Stimulated activated effector memory CD8-positive, alpha-beta T cell treated with anti-CD3 and anti-CD28 coated beads, Interleukin-12 subunit alpha, Interleukin-12 subunit beta, amount 100 ng/mL, for 72 hours (primary cell): ENCODE results near the gene FAM43A.

Source experiments
- ATAC-seq: fragments of 150-1000 bp; cut with Tn5 transposase; 2 replicates; pipeline ENCODE4 v1.10.0; 2021
- DNase-seq, 2 donors: peaks; one replicate each; pipeline ENCODE4 v3.0.0; 2021 to 2022; ENCODE audit warnings: low spot score in 2 of 2
- H3K27ac Mint-ChIP-seq: one replicate; pipeline ENCODE4 v1.8.0; 2022; ENCODE audit warnings: mild to moderate bottlenecking, mixed read lengths
- H3K36me3 Mint-ChIP-seq: one replicate; pipeline ENCODE4 v1.8.0; 2022; ENCODE audit warnings: mild to moderate bottlenecking, mixed read lengths
- H3K4me1 Mint-ChIP-seq: one replicate; pipeline ENCODE4 v1.8.0; 2022; ENCODE audit warnings: mixed read lengths
- H3K4me3 Mint-ChIP-seq: one replicate; pipeline ENCODE4 v1.8.0; 2022; ENCODE audit warnings: mild to moderate bottlenecking, mixed read lengths
- H3K9me3 Mint-ChIP-seq: one replicate; pipeline ENCODE4 v1.8.0; 2022; ENCODE audit warnings: mixed read lengths

FAM43A gene

DNA sequence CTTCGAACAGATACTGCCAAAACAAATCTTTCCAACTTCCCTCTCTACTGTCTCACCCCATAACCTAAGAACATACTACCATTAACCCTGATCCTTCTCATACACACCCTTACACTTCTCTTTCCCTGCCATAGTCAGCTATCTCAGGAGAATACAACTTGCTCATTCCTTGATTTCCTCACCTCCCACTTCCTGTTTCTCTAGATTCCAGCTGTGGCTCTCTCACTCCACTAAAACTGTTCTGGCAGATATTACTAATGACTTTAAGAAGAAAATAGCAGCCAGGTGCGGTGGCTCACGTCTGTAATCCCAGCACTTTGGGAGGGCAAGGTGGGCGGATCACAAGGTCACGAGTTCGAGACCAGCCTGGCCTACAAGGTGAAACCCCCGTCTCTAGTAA, 18.3 kb upstream of the FAM43A start:
- H3K4me1 Mint-ChIP-seq, result peaks cover 30% of the 10 kb centered on the region
- no peak for ATAC-seq
- H3K27ac Mint-ChIP-seq, result no peak overlapping the region
- peaks cover 89% of the 10 kb centered on the region for H3K36me3 Mint-ChIP-seq
- H3K9me3 Mint-ChIP-seq, result no peaks in the 10 kb centered on the region
- H3K4me3 Mint-ChIP-seq, result no peak overlapping the region
- DNase-seq, result no peak

DNA sequence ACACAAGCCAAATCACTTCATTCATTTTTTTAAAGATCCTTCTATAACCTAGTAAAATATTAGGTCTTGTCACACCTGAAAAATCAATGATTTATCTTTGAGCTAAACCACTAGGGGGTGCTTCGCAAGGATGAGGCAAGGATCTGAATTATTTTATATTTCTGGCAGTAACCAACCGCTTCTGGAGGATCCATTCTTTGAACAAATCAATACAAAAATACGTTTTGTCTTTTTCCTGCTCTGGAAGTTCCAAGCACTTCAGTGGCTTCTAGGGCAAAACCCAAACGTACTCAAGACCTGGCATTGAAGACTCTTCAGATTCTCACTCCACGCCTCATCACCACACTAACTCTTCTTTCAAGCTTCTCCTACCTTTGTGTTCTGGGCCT, 14.2 kb upstream of the FAM43A start:
- DNase-seq (no peak), ATAC-seq (no peak)
- H3K9me3 Mint-ChIP-seq, result no peaks in the 10 kb centered on the region
- H3K4me1 Mint-ChIP-seq, result peaks cover 59% of the 10 kb centered on the region
- H3K4me3 Mint-ChIP-seq, result peak overlapping the region; percentile 97
- H3K27ac Mint-ChIP-seq, result peak overlapping the region; percentile 99
- H3K36me3 Mint-ChIP-seq, result peaks cover 53% of the 10 kb centered on the region

DNA sequence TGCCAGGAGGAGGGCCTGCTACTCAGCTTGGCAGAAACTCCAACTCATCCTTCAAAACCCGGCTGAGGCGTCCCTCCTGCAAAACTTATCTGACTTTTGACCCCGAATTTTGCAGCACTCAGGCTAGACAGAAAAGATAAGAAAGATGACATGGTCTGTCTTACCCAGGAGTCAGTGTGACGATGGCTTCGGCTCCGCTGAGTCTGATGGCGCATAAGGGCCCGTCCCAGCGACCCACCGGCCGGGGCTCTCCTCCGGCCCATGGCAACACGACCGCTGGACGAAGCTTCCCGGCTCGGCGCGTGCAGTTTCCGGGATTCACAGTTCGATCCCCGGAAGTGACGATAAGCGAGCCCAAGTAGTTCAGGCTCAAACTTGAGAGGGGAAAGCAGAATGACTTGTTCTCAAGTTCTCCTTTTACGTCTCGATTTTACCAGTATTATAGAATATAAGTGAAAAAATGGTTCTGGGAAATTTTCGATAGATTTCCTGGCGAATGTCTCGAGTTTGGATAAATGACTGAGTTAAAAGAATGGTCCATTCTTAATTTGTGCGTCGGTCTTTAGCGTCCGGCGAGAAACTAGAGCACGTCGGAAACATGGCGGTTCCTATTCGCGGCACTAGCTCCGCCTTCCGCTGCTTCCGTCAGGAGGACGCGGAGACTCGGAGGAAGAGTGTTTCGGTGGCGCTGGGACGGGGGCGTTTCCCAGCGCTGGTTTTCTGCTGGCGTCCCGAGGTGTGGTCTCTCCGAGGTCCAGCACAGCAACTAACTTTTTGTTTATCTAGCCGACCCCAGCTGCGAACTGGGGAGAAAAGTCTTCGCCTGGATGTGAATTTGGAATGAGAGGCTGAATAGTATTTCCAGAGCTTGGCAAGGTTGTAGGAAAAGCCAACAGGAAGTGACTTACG, 13.5 kb upstream of the FAM43A start, which contains the start of gene LSG1:
Gene LSG1, minus strand, starts transcription at position 292 of the 909 bp plus-strand sequence. Its CDS starts 29 bp downstream, at position 263.
- peak within 1 kb of the TSS; percentile 99 for H3K27ac Mint-ChIP-seq
- ATAC-seq (peak; percentile 87), DNase-seq (peak; percentile 69 to 91)
- no peaks in the 10 kb centered on the region for H3K9me3 Mint-ChIP-seq
- H3K36me3 Mint-ChIP-seq, result peaks cover 47% of the 10 kb centered on the region
- peak within 1 kb of the TSS; percentile 97 for H3K4me3 Mint-ChIP-seq
- peaks cover 61% of the 10 kb centered on the region for H3K4me1 Mint-ChIP-seq

DNA sequence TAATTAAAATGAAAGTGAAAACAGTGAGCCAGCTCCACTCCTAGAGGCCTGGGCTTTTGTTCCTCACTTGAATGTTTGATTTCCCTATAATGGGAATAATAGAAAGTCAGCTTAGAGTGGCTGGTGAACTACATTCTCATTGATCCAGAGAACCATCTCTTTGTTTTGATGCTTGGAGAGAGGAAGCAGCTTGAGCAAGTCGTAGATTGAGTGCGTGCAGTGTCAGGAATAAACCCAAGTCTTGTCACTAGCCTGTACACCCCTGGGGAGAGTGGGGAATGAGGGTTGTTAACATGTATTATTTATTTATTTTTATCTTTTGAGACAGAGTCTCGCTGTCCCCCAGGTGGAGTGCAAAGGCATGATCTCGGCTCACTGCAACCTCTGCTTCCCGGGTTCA, 12.8 kb upstream of the FAM43A start:
- DNase-seq (no peak), ATAC-seq (no peak)
- Mint-ChIP-seq H3K27ac (peak overlapping the region; percentile 99), H3K4me3 (peak overlapping the region; percentile 97), H3K36me3 (peaks cover 40% of the 10 kb centered on the region), H3K4me1 (peaks cover 56% of the 10 kb centered on the region), H3K9me3 (no peaks in the 10 kb centered on the region)

DNA sequence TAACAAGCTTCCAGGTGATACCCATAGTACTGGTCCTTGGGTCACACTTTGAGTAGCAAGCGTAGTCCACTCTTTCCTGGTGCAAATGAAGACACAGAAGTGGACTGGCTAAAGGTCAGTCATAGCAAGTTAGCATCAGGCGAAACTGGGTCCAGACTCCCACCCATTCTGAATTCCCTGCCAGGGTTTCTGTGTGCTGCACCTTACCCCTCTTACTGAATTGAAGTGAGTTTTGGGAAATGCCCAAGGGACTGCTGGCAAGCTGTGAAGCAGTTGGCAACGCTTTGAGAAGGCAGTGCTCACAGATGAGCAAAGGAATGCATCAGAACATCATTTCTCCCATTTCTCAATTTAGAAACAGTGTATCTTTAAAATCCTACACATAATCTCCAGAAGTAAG, 11.9 kb upstream of the FAM43A start:
- H3K9me3 Mint-ChIP-seq, result no peaks in the 10 kb centered on the region
- peak overlapping the region; percentile 97 for H3K4me3 Mint-ChIP-seq
- DNase-seq (no peak), ATAC-seq (no peak)
- H3K4me1 Mint-ChIP-seq, result peaks cover 56% of the 10 kb centered on the region
- no peak overlapping the region for H3K27ac Mint-ChIP-seq
- peaks cover 31% of the 10 kb centered on the region for H3K36me3 Mint-ChIP-seq

DNA sequence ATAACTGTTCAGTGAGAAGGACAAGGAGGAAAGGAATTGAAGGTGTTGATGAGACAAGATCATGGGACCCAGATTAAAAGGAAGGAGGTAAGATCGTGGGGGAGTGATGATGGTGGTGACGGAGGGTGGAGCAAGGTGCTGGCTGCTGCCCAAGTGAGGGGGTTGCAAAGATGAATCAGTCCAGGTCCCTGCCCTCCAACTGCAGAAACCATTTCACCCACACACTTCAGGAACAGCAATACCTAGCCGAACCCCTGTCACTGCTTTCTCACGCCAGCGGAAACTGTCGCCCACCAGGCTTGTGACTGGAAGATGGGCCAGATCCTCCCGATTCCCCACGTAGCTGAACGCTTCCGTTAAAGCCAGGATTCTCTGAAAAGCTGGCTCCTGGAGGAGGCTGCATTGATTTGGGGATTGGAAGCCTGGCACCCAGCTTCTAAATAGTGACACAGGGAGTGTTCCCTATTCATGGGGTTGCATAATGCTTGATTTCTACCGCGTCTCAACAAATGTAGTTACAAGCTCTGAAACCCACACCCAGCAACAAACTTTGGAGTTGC, 10.5 kb upstream of the FAM43A start:
- peaks cover 48% of the 10 kb centered on the region for H3K4me1 Mint-ChIP-seq
- H3K36me3 Mint-ChIP-seq, result peaks cover 18% of the 10 kb centered on the region
- ATAC-seq (peak; percentile 81), DNase-seq (peak in 1 of 2 donors; percentile 78)
- H3K9me3 Mint-ChIP-seq, result no peaks in the 10 kb centered on the region
- H3K27ac Mint-ChIP-seq, result peak overlapping the region; percentile 66
- H3K4me3 Mint-ChIP-seq, result peak overlapping the region; percentile 97

DNA sequence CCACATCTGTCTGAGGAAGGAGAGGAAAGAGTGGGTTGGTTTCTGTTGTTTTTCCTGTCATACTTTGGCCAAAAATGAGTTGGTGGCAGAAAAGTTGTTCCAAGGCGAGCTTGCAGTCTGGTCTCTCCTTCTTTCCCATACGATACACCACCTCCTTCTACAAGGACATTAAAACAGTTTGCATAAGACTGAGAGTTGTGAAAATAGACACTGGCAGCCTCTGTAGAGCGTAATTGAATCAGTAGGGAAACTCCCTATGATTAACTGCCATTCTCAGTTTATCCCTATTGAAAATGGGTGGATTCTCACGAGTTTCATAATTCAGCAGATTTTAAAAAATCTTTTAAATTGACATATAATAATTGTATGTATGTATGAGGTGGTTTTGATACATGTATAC, 10.0 kb upstream of the FAM43A start:
- Mint-ChIP-seq H3K4me3 (peak overlapping the region; percentile 97), H3K9me3 (no peaks in the 10 kb centered on the region), H3K36me3 (peaks cover 13% of the 10 kb centered on the region), H3K27ac (peak overlapping the region; percentile 66), H3K4me1 (peaks cover 48% of the 10 kb centered on the region)
- peak; percentile 59 for ATAC-seq
- no peak for DNase-seq

DNA sequence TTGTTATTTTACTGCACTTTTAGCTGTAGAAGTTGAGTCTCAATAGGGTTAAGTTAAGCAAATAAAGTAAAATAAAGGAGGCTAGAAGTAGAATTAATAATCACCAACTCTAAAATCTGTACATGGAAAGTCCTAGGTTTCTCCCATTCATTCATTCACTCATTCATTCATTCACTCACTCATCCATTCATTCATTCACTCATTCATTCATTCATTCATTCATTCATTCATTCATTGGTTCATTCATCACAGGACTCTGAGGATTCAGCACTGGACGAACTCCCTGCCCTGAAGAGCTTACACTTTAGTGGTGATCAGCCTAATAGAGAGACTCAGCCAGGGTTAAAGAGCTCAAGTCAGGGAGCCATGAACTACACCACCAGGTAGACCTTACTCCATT, 9.2 kb upstream of the FAM43A start:
- ATAC-seq (no peak), DNase-seq (no peak)
- H3K9me3 Mint-ChIP-seq, result no peaks in the 10 kb centered on the region
- H3K36me3 Mint-ChIP-seq, result peaks cover 12% of the 10 kb centered on the region
- peaks cover 43% of the 10 kb centered on the region for H3K4me1 Mint-ChIP-seq
- H3K27ac Mint-ChIP-seq, result no peak overlapping the region
- no peak overlapping the region for H3K4me3 Mint-ChIP-seq

DNA sequence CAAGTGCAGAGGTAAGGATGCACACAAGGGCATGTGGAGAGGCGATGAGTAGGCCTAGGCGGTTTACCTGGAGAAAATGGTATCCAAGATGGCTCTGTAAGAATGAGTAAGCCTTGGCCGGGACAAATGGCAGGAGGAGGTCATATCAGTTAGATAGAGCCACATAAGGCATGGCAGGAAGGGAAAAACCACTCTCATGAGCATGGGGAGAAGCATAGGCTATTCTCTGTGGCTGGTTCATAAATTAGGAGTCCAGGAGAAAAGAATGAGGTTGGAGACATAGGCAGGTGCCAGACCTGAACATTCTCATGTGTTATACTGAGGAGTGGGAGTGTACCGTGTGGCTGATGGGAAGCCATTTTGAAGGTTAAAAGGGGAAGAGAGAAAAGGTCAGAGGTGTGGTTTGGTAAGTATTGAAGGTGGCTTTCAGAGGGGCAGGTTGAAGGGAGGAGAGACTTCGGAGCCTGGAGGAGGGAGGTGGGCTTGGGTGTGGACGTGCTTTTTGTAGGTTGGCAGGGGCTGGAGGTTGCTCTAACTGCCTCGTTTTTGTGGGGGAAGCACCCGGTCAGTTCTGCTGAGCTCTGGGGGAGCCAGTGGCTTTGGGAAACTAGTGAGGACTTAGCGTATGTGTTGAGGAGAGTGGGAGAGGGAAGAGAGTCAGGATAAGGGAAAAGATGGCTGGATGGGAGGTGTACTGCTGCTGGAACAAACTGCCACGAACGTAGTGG, 4.6 kb upstream of the FAM43A start:
- H3K4me3 Mint-ChIP-seq, result no peak overlapping the region

DNA sequence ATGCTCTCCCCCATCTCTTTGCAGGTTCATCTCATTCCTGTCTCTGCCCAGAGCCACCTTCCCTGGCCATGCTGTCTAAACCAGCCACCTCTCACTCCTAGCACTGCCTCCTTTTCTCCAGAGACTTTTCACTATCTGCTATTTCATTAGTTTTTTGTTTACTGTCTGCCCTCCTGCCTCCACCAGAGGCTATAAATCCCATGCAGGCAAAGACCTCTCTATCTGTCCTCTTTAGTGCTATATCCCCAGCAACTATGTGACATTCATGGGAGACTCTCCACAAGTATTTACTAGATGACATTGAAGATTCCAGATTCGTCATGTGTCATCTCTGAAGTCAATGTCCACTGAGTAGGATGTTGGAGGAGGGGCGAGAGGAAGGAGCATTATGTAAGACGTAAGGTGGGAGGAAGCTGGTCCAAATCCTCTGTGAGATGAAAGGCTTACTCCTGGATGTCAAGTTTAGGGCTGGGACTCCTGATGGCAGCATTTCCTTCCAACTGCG, 3.4 kb upstream of the FAM43A start:
- peak overlapping the region; percentile 23 for H3K27ac Mint-ChIP-seq
- peak overlapping the region; percentile 47 for H3K4me3 Mint-ChIP-seq
- peaks cover 40% of the 10 kb centered on the region for H3K4me1 Mint-ChIP-seq
- no peak for DNase-seq
- no peak for ATAC-seq
- peaks cover 14% of the 10 kb centered on the region for H3K36me3 Mint-ChIP-seq
- H3K9me3 Mint-ChIP-seq, result no peaks in the 10 kb centered on the region

More for the DNA sequence above, 4.6 kb upstream of the FAM43A start:
- no peak overlapping the region for H3K27ac Mint-ChIP-seq
- H3K9me3 Mint-ChIP-seq, result no peaks in the 10 kb centered on the region
- DNase-seq (no peak), ATAC-seq (no peak)
- peaks cover 44% of the 10 kb centered on the region for H3K4me1 Mint-ChIP-seq
- H3K36me3 Mint-ChIP-seq, result peaks cover 6% of the 10 kb centered on the region

DNA sequence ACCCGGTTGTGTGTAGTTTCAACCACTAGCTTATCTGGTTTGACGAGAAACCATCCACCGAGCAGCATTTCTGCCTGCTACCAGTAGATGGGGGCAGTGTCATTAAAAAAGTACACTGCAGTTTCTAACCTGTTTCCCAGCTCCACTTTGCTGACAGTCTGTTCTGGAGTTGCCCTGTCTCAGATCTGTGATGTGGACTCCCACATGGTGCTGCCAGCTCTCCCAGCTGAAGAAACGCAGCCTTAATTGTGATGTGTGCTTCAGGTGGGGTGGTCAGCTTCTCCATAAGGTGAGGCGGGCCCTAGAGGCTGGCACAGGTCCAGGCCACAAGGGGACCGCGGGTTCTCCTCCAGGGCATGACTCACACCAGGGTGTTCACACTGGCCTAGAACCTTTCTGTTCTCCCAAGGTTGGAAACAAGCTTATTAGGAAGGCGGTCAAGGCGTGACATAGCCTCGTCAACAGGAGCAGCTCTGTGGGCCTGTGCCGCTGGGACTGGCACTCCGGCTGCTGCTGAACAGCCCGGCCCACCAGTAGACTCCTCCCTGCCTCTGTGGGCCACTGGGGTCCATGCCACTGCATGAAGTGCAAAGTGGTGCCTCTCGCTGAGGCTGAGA, 2.9 kb upstream of the FAM43A start:
- DNase-seq, result peak in 1 of 2 donors; percentile 84
- H3K27ac Mint-ChIP-seq, result no peak overlapping the region
- H3K36me3 Mint-ChIP-seq, result peaks cover 18% of the 10 kb centered on the region
- peak; percentile 75 for ATAC-seq
- no peaks in the 10 kb centered on the region for H3K9me3 Mint-ChIP-seq
- peak overlapping the region; percentile 47 for H3K4me3 Mint-ChIP-seq
- peaks cover 44% of the 10 kb centered on the region for H3K4me1 Mint-ChIP-seq

DNA sequence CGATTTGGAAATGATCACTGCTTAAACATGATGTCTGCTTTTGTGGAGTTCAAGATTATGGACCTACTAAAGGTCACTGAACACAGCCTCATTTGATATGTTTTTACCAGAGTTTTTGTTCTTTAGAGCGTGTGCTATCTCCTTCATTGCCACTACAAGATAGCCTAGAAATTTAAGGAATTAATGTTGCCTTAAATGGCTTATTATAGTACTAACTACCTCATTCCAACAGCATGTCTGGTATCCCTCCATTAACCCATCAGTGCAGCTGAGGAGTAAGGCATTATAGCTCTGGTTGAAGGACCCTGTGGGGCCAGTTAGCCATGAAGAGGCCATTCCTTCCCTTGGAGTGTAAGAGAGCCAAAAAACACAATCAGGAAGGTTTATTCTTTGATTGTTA, 2.3 kb upstream of the FAM43A start:
- Mint-ChIP-seq H3K9me3 (no peaks in the 10 kb centered on the region), H3K36me3 (peaks cover 20% of the 10 kb centered on the region), H3K4me1 (peaks cover 47% of the 10 kb centered on the region), H3K27ac (no peak overlapping the region), H3K4me3 (no peak overlapping the region)
- no peak for DNase-seq
- ATAC-seq, result no peak

DNA sequence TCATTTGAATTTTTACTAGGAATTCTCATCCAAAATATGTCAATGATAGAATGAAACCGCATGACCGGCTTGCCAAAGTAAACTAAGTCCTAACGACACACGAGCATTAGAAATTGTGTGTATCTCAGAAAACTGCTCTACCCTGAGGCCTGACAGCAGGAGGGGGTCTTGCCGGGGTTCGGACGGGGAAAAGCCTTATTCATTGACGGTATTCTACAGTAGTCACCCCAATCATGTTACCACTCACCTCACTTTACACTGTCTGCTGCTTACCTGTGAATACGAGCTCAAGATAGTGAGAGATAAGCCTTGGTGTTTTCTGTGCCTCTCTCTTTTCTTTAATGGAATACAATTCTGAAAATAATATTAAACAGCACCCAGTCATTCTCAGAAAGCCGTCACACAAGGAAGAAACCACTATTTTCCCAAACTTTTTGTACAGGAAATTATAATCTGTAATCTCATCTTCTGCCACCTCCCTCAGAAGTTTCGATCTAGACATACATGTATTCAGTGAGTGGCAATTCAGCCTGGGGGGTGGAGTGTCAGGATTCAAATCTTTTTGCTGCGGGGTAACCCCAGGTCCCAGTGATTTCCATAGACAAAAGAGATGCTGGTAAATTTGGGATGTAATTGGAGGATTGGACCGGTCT, 492 bp upstream of the FAM43A start:
- H3K4me1 Mint-ChIP-seq, result peaks cover 64% of the 10 kb centered on the region
- peak overlapping the region; percentile 92 for H3K4me3 Mint-ChIP-seq
- H3K9me3 Mint-ChIP-seq, result no peaks in the 10 kb centered on the region
- peak overlapping the region; percentile 93 for H3K27ac Mint-ChIP-seq
- ATAC-seq (peak; percentile 61), DNase-seq (no peak)
- H3K36me3 Mint-ChIP-seq, result peaks cover 34% of the 10 kb centered on the region

DNA sequence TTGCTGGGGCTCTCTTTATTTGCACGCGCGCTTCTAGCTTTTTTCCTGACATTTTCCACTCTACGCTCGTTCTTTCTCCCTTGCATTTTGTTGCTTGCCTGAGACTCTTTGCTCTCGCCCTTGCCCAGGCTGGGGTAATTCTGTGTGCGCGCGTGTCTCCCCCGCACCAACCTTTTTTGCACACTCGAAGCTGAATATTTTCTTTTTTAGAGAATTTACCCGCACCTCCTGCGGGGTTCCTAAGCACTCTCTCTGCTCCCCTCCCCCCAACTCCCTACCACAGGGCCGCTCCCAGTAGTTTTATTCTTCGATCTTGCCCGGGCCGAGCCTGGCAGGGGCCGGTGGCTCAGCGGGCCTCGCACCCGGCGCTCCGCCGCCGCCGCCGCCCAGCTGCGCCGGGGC, 732 bp downstream of the FAM43A start:
- no peak for DNase-seq
- no peak for ATAC-seq
- Mint-ChIP-seq H3K9me3 (no peaks in the 10 kb centered on the region), H3K4me3 (peak overlapping the region; percentile 92), H3K27ac (peak overlapping the region; percentile 93), H3K36me3 (peaks cover 34% of the 10 kb centered on the region), H3K4me1 (peaks cover 74% of the 10 kb centered on the region)
